ENCODE results near the gene RNF223.

DNA sequence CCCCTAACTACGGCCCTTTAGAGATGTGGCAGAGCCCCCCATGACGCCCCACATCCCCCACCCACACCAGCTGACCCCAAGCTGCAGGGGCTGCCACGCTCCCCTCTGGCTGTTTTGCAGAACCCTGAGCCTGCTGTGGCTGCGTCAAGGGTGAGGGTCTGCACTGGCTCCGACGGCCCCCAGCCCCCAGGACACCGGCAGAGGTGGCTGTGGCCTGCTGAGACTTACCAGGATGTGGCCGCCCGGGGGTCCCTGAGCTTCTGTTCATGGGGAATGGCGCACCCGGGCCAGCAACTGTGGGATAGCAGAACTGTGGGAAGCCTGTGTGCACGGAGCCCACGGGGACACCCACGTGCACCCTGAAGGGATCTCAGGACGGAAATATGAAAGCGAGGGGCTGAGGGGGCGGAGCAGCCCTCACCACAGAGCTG, 12.8 kb upstream of the RNF223 start:
- no peak for TF ChIP-seq CTCF (IDR thresholded peaks at IDR 0.05)
- TF ChIP-seq POLR2A (IDR thresholded peaks at IDR 0.05): no peak
